HEK293 (cell line): ENCODE results near the gene TPM1.

ENCODE experiments used
- CTCF ChIA-PET: fragments of 350-600 bp; formaldehyde crosslinking; extraction: SDS; loops from one replicate; lab custom pipeline; 2021; ENCODE audit warnings: antibody characterized with exemption; lab: Yijun Ruan, JAX
- POLR2A ChIA-PET: fragments of 300-600 bp; formaldehyde crosslinking; extraction: SDS; loops from one replicate; lab custom pipeline; 2020; ENCODE audit warnings: antibody characterized with exemption, inconsistent platforms; lab: Yijun Ruan, JAX
- H3K27ac ChIP-seq: fragments of 200-500 bp; sonication (Bioruptor generic); 2 replicates; pipeline ENCODE4 v1.5.1; 2014; ENCODE audit warnings: low read depth, low read length, control low read depth, inconsistent platforms; ENCODE audit errors: extremely low read depth
- H3K36me3 ChIP-seq, 2 experiments: fragments of 200-500 bp in 1 of 2; sonication (Bioruptor generic) in 1 of 2; 1 replicate in 1 of 2; 2 replicates in 1 of 2; pipeline ENCODE4 v1.5.1; 2014 to 2017; ENCODE audit warnings: inconsistent platforms in 2 of 2, low read length in 2 of 2; ENCODE audit not compliant: control insufficient read depth in 2 of 2, insufficient read depth in 1 of 2
- H3K4me1 ChIP-seq: fragments of 200-500 bp; sonication (Bioruptor generic); 2 replicates; pipeline ENCODE4 v1.5.1; 2014; ENCODE audit warnings: mild to moderate bottlenecking, low read length, inconsistent platforms; ENCODE audit not compliant: control insufficient read depth, insufficient read depth
- H3K4me3 ChIP-seq: 2 replicates; pipeline ENCODE4 v1.5.1; 2011; ENCODE audit warnings: low read depth, mild to moderate bottlenecking, control low read depth, low read length, moderate library complexity
- H3K9me3 ChIP-seq: fragments of 200-500 bp; sonication (Bioruptor generic); 2 replicates; pipeline ENCODE4 v1.5.1; 2014; ENCODE audit warnings: low read depth, low read length, inconsistent platforms; ENCODE audit not compliant: control insufficient read depth, insufficient read depth
- HIC1 ChIP-seq: fragments of 450-650 bp; formaldehyde crosslinking; IDR thresholded peaks from 2 replicates; pipeline ENCODE4 v1.5.1; 2016; ENCODE audit warnings: missing biosample characterization, missing genetic modification characterization
- HOXA7 ChIP-seq: sonication (generic); formaldehyde crosslinking; IDR thresholded peaks from 2 replicates; pipeline ENCODE4 v1.8.1; 2022; ENCODE audit warnings: missing genetic modification reagents, borderline replicate concordance
- HOXD13 ChIP-seq: sonication (generic); formaldehyde crosslinking; IDR thresholded peaks from 2 replicates; pipeline ENCODE4 v1.8.0; 2022; ENCODE audit warnings: missing genetic modification reagents, borderline replicate concordance
- KLF9 ChIP-seq: fragments of 450-650 bp; formaldehyde crosslinking; IDR thresholded peaks from 2 replicates; pipeline ENCODE4 v1.5.1; 2016; ENCODE audit warnings: missing biosample characterization, missing genetic modification characterization, low read depth
- PRDM4 ChIP-seq: fragments of 450-650 bp; formaldehyde crosslinking; IDR thresholded peaks from 2 replicates; pipeline ENCODE4 v1.5.1; 2017; ENCODE audit warnings: missing biosample characterization, missing genetic modification characterization
- SP2 ChIP-seq: fragments of 450-650 bp; formaldehyde crosslinking; IDR thresholded peaks from 2 replicates; pipeline ENCODE4 v1.5.1; 2016; ENCODE audit warnings: missing biosample characterization, missing genetic modification characterization
- ZBTB26 ChIP-seq: fragments of 450-650 bp; formaldehyde crosslinking; optimal IDR thresholded peaks from 2 replicates; pipeline ENCODE3; 2016; ENCODE audit warnings: missing biosample characterization, mild to moderate bottlenecking, missing genetic modification characterization
- ZFP69B ChIP-seq: fragments of 450-650 bp; formaldehyde crosslinking; IDR thresholded peaks from 2 replicates; pipeline ENCODE4 v1.5.1; 2016; ENCODE audit warnings: missing biosample characterization, missing genetic modification characterization
- ZNF19 ChIP-seq: fragments of 450-650 bp; formaldehyde crosslinking; IDR thresholded peaks from 2 replicates; pipeline ENCODE4; 2016; ENCODE audit warnings: missing biosample characterization, missing genetic modification characterization, low read depth
- ZNF223 ChIP-seq: fragments of 450-650 bp; formaldehyde crosslinking; IDR thresholded peaks from 2 replicates; pipeline ENCODE4 v1.5.1; 2016; ENCODE audit warnings: missing biosample characterization, missing genetic modification characterization
- ZNF518A ChIP-seq: fragments of 450-650 bp; formaldehyde crosslinking; conservative IDR thresholded peaks from 2 replicates; pipeline ENCODE4 v1.5.1; 2016; ENCODE audit warnings: low read depth, missing biosample characterization, missing genetic modification characterization
- ZNF544 ChIP-seq: fragments of 450-650 bp; formaldehyde crosslinking; IDR thresholded peaks from 2 replicates; pipeline ENCODE4 v1.5.0; 2017; ENCODE audit warnings: missing biosample characterization, missing genetic modification characterization
- ZNF561 ChIP-seq: fragments of 450-650 bp; IDR thresholded peaks from 2 replicates; pipeline ENCODE4 v1.5.1; 2018; ENCODE audit warnings: missing biosample characterization, missing genetic modification characterization, borderline replicate concordance
- ZNF645 ChIP-seq: fragments of 450-650 bp; formaldehyde crosslinking; IDR thresholded peaks from 2 replicates; pipeline ENCODE4; 2016; ENCODE audit warnings: missing biosample characterization, missing genetic modification characterization
- ZSCAN30 ChIP-seq: fragments of 450-650 bp; IDR thresholded peaks from 2 replicates; pipeline ENCODE4 v1.5.1; 2018; ENCODE audit warnings: missing biosample characterization, mild to moderate bottlenecking, missing genetic modification characterization, moderate library complexity
- TF ChIP-seq, protein P1 (sequence below): fragments of 450-650 bp; formaldehyde crosslinking; IDR thresholded peaks from 2 replicates; pipeline ENCODE4 v1.5.1; 2016; ENCODE audit warnings: missing biosample characterization, missing genetic modification characterization, borderline replicate concordance
- TF ChIP-seq, protein P2 (sequence below): fragments of 450-650 bp; formaldehyde crosslinking; IDR thresholded peaks from 2 replicates; pipeline ENCODE4 v1.5.1; 2016; ENCODE audit warnings: missing biosample characterization, missing genetic modification characterization

The TPM1 gene

DNA sequence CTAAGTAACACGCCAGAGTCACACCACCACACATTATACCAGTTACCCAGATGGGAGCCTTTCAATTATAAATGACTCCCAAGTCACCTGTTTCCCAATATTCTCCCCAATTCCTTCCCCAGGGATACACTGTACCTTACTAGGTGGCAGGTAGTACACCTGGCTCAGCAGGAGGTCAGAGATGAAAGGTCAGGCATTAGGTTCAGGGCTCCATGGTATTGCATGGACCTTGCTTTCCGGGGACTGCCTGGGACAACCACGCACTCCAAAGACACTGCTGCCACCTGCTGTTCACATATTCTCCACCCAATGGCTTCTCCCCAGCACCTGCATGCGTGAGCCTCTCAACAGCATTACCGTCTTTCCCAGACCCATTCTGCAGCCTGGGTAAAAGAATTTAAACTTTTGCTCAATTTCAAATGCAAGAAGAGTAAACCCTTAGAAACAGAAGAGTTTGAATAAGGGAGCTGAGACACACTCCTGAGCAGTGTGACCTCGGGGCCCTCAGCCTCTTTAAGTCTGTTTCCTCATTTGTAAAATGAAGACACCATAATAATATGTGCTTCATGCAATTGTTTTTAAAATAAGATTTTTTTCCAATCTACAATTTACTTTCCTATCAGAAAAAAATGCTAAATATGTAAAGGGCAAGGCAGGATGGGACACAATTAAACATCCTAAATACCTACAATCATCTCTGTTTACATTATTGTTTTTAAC lies 51.1 kb downstream of the TPM1 start:
- POLR2A ChIA-PET, result interaction anchor here (1.1 kb wide), 1 partner anchor 311 kb away, joined by 3 read pairs; no protein-coding TSS in a partner anchor
- Histone ChIP-seq H3K4me3 (no peak overlapping the region), H3K4me1 (no peaks in the 10 kb centered on the region), H3K27ac (no peak overlapping the region), H3K9me3 (no peaks in the 10 kb centered on the region), H3K36me3 (no peaks in the 10 kb centered on the region)
- CTCF ChIA-PET, result interaction anchor here (0.6 to 3.0 kb wide), 37 partner anchors 12 to 1145 kb away, joined by 3 to 35 read pairs (median 4); no protein-coding TSS in a partner anchor
- TF ChIP-seq ZNF561 (no peak), ZNF544 (tag by site-specific recombination) (no peak), KLF9 (tag by site-specific recombination) (no peak), SP2 (tag by site-specific recombination) (no peak), ZNF518A (tag by site-specific recombination) (no peak), HIC1 (tag by site-specific recombination) (no peak), ZBTB26 (tag by site-specific recombination) (no peak), HOXD13 (CRISPR knock-in tag) (no peak), HOXA7 (no peak), ZNF645 (no peak), ZSCAN30 (tag by site-specific recombination) (peak; percentile 35; the same call in 1 of the 2 replicates), ZNF19 (tag by site-specific recombination) (no peak), ZFP69B (tag by site-specific recombination) (no peak), ZNF223 (tag by site-specific recombination) (no peak), PRDM4 (no peak)
- TF ChIP-seq, protein P1, sequence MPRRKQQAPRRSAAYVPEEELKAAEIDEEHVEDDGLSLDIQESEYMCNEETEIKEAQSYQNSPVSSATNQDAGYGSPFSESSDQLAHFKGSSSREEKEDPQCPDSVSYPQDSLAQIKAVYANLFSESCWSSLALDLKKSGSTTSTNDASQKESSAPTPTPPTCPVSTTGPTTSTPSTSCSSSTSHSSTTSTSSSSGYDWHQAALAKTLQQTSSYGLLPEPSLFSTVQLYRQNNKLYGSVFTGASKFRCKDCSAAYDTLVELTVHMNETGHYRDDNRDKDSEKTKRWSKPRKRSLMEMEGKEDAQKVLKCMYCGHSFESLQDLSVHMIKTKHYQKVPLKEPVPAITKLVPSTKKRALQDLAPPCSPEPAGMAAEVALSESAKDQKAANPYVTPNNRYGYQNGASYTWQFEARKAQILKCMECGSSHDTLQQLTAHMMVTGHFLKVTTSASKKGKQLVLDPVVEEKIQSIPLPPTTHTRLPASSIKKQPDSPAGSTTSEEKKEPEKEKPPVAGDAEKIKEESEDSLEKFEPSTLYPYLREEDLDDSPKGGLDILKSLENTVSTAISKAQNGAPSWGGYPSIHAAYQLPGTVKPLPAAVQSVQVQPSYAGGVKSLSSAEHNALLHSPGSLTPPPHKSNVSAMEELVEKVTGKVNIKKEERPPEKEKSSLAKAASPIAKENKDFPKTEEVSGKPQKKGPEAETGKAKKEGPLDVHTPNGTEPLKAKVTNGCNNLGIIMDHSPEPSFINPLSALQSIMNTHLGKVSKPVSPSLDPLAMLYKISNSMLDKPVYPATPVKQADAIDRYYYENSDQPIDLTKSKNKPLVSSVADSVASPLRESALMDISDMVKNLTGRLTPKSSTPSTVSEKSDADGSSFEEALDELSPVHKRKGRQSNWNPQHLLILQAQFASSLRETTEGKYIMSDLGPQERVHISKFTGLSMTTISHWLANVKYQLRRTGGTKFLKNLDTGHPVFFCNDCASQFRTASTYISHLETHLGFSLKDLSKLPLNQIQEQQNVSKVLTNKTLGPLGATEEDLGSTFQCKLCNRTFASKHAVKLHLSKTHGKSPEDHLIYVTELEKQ (tag by site-specific recombination), result no peak
- TF ChIP-seq, protein P2, sequence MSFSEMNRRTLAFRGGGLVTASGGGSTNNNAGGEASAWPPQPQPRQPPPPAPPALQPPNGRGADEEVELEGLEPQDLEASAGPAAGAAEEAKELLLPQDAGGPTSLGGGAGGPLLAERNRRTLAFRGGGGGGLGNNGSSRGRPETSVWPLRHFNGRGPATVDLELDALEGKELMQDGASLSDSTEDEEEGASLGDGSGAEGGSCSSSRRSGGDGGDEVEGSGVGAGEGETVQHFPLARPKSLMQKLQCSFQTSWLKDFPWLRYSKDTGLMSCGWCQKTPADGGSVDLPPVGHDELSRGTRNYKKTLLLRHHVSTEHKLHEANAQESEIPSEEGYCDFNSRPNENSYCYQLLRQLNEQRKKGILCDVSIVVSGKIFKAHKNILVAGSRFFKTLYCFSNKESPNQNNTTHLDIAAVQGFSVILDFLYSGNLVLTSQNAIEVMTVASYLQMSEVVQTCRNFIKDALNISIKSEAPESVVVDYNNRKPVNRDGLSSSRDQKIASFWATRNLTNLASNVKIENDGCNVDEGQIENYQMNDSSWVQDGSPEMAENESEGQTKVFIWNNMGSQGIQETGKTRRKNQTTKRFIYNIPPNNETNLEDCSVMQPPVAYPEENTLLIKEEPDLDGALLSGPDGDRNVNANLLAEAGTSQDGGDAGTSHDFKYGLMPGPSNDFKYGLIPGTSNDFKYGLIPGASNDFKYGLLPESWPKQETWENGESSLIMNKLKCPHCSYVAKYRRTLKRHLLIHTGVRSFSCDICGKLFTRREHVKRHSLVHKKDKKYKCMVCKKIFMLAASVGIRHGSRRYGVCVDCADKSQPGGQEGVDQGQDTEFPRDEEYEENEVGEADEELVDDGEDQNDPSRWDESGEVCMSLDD (tag by site-specific recombination), result no peak
